ENCODE data around the gene S1PR4.
"Not testable (repeated sequence)": the region's sequence is repeated elsewhere in the genome, so short reads cannot be mapped to it uniquely, and the experiment has no call there.

Gene S1PR4

DNA sequence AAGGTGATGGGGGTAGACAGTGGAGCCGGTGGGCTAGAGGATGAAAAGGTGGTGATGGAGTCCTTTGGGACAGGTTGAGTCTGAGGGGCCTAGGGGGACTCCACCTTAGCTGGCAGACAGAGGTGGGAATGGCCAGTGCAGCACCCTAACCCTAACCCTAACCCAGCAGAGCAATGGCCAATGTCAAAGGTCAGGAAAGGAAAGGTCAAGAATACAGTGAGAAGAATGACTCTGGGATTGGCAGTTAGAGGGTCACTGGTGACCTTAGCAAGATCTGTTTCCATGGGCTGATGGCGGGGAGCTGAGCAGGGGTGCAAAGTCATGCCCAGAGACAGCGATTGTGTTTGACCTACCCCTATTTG is 26.2 kb upstream of the S1PR4 start:
- no peak for DNase-seq (ENCODE audit: low read depth)

DNA sequence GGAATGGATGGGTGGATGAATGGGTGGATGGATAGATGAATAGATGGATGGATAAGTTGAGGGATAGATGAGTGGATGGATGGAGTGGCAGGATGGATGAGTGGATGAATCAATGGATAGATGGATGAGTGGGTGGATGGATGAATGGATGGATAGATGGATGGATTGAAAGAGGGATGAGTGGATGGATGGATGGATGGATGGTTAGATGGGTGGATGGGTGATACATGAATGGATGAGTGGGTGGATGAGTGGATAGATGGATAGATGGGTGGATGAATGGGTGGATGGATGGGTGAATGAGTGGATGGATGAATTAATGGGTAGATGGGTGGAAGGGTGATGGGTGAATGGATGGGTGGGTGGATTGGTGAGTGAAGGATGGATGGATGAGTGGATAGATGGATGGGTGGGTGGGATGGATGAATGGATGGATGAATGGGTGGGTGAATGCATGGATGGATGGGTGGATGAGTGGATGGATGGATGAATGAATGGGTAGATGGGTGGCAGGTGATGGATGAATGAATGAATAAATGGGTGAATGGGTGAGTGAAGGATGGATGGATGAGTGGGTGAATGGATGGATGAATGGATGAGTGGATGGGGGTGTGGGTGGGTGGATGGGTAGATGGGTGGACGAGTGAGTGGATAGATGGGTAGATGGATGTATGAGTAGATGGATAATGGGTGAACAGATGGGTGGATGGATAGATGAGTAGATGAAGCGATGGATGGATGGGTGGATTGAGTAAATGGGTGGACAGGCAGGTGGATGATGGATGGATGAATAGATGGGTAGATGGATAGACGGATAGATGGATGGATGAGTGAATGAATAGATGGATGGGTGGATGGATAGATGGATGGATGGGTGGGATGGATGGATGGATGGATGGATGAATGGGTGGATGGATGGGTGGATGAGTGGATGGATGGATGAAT is 25.0 kb upstream of the S1PR4 start:
- no peak for DNase-seq (ENCODE audit: low read depth)

DNA sequence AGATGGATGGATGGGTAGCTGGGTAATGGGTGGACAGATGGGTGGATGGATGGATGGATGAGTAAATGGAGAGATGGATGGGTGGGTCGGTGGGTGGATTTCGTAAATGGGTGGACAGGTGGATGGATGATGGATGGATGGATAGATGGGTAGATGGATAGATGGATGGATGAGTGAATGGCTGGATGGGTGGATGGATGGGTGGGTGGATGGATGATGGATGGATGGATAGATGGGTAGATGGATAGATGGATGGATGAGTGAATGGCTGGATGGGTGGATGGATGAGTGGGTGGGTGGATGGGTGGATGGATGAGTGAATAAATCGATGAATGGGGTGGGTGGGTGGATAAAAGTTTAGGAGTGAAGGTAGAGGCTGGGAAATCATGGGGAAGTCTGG is 24.1 kb upstream of the S1PR4 start:
- not testable (repeated sequence) for DNase-seq (ENCODE audit: low read depth)

DNA sequence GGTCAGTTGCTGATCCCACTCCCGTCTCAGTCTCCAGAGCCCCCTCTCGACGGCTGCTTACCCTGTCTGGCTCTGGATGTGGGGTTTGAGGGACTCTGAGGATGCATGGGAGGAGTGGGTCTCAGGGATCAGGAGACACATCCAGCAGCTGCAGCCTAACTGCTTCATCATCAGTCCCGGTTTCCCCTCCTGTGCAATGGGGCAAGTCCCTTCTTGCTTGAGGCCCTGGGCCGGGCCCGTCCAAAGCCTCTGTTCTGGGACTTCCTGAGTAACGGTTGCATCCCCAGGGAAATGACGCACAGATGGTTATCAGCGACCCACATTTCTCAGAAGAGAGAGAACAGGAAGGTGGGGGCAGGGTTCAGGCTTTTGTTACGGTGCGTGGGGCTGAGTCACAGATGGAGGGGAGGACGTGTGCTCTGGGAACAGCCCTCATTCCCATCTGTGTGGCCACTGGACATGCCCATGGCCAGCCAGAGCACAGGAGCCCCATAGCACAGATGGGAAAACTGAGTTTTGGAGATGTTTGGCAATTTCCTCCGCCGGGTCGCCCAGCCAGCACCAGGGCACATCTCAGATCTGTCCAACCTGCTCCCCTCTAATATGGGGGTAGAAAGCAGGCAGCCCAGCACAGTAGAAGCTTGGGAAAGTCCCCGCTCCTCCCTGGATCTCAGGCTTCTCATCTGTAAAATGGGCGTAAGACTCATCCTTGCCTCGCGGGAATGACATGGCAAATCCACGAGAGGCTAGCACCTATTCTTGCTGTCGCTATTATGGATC is 23.4 kb upstream of the S1PR4 start:
- peak; percentile 64 for DNase-seq (ENCODE audit: low read depth)

DNA sequence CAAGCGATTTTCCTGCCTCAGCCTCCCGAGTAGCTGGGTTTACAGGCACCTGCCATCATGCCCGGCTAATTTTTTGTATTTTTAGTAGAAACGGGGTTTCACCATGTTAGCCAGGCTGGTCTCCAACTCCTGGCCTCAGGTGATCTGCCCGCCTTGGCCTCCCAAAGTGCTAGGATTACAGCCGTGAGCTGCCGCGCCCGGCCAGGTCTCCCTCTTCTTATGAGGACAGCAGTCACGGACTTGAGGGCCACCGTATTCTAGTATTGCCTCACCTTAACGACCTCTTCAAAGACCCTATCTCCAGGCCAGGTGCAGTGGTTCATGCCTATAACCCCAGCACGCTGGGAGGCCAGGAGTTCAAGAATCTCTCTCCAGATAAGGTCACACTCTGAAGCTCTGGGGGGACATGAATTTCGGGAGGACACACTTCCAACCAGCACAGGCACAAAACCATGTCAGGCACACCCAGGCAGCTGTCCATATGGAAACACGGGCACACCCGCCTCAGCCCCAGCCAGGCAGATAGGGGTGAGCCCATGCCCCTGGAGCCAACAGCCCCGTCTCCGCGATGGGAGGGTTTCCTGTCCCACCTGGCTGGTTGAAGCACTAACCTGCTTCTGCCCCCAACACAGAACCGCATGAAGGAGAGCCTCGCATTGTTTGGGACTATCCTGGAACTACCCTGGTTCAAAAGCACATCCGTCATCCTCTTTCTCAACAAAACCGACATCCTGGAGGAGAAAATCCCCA is 21.3 kb upstream of the S1PR4 start:
- no peak for DNase-seq (ENCODE audit: low read depth)

DNA sequence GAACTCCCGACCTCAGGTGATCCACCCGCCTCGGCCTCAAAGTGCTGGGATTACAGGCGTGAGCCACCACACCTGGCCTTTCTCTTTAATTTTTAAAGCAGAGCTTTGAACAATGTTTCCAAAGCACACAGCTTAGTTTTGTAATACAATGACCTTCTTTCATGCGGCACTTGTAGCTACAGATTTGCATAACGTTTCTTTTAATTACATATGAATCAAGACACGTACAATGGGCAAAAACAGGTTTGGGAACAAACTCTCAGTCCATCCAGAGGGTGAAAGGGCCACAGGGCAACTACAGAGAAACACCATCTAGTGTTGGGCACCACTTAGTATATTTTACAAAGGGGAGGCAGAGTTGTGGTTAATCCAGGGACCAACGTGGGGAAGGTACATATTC is 19.0 kb upstream of the S1PR4 start:
- no peak for DNase-seq (ENCODE audit: low read depth)

DNA sequence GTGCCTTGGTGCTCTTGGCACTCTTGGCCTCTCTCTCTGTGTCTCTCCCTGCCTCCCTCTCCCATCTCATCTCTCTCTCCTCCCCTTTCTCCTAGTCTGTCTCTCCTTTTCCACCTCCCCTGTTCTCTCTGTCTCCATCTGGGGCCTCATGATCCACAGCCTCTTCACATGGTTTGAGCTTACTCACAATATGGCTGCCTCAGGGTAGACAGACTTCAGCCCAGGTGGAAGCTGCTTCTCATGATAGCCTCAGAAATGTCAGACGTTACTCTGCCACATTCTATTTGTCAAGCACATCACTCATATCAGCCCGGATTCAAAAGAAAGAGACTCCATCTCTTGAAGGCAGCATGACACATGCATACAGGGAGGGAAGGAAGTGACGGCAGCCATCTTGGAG is 18.4 kb upstream of the S1PR4 start:
- no peak for DNase-seq (ENCODE audit: low read depth)

DNA sequence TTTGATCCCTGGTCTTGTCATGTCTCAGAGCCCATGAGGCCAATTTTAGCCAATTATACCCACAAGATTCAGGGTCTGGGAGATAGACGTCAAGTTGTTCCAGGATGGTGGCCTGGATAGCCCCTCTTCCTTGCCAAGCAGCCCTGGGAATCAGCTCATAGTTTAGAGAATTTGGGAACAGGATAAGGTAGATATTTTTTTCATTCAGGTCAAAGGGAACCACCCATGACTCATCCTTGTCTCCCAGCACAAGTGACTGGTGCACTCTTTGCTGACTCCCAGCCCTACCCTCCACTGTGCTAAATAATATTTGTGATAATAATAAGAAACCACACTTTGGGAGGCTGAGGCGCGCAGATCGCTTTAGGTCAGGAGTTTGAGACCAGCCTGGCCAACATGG is 17.1 kb upstream of the S1PR4 start:
- no peak for DNase-seq (ENCODE audit: low read depth)

DNA sequence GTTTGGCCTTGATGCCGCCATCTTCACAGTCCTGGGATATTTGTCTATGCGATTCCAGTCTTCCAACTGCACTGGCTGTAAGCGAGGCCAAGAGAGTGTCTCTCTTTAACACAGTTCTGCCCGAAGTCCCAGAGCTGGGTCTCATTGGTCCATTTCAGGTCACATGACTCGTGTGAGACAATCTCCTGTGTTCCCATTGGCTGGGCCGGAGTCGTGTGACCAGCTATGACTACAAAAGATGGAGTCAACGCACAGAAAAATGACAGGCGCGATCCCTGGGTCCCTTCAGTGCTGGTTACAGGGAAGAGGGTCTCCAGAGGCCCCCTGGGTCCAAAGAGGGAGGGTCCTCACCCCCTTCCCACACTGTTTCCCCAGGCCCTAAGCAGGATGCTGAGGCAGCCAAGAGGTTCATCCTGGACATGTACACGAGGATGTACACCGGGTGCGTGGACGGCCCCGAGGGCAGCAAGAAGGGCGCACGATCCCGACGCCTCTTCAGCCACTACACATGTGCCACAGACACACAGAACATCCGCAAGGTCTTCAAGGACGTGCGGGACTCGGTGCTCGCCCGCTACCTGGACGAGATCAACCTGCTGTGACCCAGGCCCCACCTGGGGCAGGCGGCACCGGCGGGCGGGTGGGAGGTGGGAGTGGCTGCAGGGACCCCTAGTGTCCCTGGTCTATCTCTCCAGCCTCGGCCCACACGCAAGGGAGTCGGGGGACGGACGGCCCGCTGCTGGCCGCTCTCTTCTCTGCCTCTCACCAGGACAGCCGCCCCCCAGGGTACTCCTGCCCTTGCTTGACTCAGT is 15.9 kb upstream of the S1PR4 start:
- no peak for DNase-seq (ENCODE audit: low read depth)

DNA sequence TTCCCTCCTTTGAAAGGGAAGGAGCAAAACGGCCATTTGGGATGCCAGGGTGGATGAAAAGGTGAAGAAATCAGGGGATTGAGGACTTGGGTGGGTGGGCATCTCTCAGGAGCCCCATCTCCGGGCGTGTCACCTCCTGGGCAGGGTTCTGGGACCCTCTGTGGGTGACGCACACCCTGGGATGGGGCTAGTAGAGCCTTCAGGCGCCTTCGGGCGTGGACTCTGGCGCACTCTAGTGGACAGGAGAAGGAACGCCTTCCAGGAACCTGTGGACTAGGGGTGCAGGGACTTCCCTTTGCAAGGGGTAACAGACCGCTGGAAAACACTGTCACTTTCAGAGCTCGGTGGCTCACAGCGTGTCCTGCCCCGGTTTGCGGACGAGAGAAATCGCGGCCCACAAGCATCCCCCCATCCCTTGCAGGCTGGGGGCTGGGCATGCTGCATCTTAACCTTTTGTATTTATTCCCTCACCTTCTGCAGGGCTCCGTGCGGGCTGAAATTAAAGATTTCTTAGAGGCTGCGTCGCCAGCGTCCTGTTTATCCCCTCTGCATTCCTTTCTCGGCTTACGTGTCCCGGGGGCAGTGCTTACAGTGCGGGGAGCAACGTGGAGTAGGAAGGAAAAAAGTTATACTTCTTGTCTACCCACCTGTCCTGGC is 15.2 kb upstream of the S1PR4 start:
- DNase-seq (ENCODE audit: low read depth): peak; percentile 38

DNA sequence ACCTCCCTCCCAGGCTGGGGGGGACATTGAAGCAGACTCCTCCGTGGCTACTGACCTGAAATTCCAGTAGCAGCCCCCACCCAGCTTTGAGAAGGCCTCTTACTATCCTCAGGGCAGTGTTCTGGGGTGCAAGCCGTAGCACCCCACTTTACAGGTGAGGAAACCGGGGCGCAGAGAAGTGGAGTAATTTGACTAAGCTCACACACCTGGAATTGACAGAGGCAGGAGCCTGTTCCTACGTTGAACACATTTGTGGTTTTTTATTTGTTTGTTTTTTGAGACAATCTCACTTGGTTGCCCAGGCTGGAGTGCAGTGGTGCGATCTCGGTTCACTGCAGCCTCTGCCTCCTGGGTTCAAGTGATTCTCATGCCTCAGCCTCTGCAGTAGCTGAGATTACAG is 14.6 kb upstream of the S1PR4 start:
- DNase-seq (ENCODE audit: low read depth): no peak

DNA sequence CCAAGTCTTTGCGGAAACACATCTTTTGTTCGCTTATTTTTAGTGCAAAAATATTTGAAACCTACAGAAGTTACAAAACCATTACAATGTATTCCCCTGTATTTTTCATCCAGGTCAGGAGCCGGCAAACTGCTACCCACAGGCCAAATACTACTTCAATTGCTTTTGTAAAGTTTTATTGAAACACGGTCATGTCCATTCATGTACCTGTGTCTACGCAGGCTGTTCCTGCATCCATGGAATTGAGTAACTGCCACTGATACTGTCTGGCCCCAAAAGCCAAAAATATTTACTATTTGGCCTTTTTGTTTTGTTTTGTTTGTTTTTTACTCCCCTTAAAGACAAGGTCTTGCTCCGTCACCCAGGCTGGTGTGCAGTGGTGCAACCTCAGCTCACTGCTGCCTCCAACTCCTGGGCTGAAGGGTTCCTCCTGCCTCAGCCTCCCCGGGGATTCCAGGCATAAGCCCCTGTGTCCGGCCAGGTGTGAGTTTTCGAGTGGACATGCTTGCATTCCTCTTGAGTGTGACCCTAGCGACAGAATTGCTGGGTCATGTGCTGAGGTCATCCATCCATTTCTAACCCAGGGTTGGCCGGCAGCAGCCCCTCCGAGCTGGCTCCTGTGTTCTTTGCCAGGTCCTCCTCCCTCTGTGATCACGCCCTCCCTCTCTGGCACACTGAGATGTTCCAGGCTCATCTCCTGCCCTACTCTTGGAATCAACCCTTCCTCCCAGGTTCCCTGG is 10.9 kb upstream of the S1PR4 start:
- no peak for DNase-seq (ENCODE audit: low read depth)

DNA sequence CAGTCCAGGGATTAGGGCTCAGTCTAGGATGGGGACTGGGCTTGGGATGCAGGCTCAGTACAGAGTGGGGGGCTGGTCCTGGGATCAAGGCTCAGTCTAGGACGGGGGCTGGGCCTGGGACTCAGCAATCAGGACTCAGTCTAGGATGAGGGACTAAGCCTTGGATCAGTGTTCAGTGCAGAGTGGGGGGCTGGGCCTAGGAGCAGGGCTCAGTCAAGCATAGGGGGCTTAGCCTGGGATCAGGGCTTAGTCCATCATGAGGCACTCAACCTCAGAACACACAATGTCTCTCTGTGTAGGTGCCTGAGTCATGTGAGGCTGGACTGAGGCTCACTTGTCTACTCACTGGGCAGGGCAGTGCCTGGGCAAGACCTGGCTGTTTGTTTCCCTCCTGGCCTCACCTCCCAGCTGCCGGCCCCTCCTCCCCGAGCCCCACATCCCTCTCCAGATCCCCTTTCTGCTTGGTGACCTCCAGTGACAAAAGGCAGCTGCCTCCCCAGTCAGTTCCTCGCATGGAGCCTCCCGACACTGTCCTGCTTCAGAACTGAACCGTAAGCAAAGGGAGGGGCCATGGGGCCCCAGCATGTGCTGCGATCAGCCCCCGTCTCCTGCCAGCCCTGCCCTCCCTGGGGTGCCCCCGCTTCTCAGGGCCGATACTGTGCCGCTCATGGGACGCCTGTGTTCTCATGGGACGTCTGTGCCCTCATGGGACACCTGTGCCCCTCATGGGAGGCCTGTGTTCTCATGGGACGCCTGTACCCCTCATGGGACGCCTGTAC is 6.5 kb upstream of the S1PR4 start:
- no peak for DNase-seq (ENCODE audit: low read depth)

DNA sequence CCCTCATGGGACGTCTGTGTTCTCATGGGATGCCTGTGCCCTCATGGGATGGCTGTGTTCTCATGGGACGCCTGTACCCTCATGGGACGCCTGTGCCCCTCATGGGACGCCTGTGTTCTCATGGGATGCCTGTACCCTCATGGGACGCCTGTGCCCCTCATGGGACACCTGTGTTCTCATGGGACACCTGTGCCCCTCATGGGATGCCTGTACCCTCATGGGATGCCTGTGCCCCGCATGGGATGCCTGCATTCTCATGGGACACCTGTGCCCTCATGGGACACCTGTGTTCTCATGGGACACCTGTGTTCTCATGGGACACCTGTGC is 5.9 kb upstream of the S1PR4 start:
- not testable (repeated sequence) for DNase-seq (ENCODE audit: low read depth)

DNA sequence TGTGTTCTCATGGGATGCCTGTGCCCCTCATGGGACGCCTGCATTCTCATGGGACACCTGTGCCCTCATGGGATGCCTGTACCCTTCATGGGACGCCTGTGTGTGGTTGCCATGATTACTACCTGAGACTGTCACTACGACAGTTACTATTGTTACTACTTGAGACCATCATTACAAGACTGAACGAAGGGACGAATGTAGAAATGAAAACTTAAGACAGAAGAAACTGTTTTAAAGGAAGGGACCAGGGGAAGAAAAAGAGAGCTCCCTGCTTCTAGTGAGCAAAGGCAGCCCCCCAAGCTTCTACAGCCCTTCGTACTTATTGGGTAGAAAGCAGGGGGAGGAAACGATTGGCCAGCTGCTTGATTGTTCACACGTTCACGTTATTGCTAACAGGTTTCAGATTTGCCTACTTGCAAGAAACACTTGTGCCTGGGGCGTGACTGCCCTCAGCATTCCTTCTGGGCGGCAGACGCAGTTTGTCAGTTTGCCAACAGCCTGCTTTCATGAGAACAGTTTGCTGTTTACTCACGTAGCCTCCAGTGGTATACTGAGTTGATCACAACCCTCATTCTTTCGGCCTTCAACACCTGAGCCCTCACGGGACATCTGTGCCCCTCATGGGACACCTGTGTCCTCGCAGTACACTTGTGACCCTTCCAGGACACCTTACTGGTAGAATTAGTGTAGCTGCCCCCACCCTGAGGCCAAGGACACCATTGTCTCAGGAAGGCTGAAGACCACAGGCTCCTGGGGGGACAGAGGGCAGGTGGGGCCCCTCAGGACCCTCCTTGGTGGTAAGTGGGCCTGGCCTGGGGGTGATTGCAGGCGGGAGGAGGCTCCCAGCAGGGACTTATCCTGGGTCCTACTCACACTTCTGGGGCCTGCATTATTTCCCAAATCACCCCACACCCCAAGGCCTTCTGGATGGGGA is 2.5 kb upstream of the S1PR4 start:
- no peak for DNase-seq (ENCODE audit: low read depth)

DNA sequence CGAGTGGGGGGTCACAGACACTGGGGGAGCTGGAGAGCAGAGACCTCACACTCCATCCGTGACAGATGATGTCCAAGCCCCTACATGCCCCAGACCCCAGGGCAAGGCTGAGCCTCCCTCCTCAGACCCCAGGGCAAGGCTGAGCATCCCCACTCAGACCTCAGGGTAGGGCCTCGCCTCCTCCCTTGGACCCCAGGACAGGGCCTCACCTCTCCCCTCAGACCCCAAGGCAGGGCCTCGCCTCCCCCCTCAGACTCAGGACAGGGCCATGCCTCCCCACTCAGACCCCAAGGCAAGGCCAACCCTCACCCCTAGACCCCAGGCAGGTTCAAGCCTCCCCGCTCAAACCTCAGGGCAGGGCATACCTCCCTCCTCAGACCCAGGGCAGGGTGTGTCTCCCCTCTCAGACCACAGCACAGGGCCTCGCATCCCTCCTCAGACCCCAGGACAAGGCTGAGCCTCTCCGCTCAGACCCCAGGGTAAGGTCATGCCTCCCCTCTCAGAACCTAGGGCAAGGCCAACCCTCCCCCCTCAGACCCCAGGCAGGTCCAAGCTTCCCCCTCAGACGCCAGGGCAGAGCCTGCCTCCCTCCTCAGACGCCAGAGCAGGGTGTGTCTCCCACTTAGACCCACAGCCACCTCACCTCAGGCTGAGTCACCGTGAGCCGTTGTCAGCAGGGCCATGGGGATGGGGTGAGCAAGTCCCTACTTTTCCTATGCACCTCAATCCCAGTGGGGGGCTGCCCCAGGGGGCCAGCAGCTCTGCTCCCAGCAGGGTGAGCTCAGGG is 1.7 kb upstream of the S1PR4 start:
- peak; percentile 37 for DNase-seq (ENCODE audit: low read depth)

DNA sequence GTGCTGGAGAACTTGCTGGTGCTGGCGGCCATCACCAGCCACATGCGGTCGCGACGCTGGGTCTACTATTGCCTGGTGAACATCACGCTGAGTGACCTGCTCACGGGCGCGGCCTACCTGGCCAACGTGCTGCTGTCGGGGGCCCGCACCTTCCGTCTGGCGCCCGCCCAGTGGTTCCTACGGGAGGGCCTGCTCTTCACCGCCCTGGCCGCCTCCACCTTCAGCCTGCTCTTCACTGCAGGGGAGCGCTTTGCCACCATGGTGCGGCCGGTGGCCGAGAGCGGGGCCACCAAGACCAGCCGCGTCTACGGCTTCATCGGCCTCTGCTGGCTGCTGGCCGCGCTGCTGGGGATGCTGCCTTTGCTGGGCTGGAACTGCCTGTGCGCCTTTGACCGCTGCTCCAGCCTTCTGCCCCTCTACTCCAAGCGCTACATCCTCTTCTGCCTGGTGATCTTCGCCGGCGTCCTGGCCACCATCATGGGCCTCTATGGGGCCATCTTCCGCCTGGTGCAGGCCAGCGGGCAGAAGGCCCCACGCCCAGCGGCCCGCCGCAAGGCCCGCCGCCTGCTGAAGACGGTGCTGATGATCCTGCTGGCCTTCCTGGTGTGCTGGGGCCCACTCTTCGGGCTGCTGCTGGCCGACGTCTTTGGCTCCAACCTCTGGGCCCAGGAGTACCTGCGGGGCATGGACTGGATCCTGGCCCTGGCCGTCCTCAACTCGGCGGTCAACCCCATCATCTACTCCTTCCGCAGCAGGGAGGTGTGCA is 587 bp downstream of the S1PR4 start:
- no peak for DNase-seq (ENCODE audit: low read depth)

Measured in stimulated activated CD8-positive, alpha-beta memory T cell treated with anti-CD3 and anti-CD28 coated beads, Interleukin-7, amount 100 ng/mL, for 24 hours (primary cell).